Stimulated activated CD4-positive, alpha-beta T cell treated with anti-CD3 and anti-CD28 coated beads, Interleukin-4, amount 100 ng/mL, for 24 hours (primary cell): ENCODE results near the gene PLPPR3.
"Not testable (repeated sequence)": the region's sequence is repeated elsewhere in the genome, so short reads cannot be mapped to it uniquely, and the experiment has no call there.

Experiments used
- DNase-seq: peaks from one replicate; pipeline ENCODE4 v3.0.0-alpha.2; 2020

Gene PLPPR3

DNA sequence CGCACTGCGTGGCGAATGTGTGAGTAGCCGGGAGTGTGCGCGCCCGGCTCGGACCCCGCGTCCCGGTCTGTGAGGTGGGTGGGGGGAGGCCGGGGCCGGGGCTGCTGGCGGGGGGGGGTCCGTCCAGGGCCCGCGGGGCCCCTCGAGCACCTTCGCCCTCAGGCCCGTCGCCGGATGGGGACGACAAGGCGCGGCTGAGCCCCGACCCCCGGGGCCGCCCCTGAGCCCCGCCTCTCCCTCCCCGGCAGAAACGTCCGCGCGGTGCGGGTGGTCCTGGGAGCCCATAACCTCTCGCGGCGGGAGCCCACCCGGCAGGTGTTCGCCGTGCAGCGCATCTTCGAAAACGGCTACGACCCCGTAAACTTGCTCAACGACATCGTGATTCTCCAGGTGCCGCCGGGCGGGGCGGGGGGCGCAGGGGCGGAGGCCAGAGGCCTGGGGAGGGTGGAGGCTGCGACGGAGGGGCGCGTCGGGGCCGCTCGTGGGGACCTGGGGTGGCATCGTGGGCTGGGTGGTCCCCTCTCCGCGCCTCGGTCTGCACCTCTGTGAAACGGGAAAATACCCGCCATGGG lies 31.3 kb upstream of the PLPPR3 start:
- DNase-seq, result no peak

DNA sequence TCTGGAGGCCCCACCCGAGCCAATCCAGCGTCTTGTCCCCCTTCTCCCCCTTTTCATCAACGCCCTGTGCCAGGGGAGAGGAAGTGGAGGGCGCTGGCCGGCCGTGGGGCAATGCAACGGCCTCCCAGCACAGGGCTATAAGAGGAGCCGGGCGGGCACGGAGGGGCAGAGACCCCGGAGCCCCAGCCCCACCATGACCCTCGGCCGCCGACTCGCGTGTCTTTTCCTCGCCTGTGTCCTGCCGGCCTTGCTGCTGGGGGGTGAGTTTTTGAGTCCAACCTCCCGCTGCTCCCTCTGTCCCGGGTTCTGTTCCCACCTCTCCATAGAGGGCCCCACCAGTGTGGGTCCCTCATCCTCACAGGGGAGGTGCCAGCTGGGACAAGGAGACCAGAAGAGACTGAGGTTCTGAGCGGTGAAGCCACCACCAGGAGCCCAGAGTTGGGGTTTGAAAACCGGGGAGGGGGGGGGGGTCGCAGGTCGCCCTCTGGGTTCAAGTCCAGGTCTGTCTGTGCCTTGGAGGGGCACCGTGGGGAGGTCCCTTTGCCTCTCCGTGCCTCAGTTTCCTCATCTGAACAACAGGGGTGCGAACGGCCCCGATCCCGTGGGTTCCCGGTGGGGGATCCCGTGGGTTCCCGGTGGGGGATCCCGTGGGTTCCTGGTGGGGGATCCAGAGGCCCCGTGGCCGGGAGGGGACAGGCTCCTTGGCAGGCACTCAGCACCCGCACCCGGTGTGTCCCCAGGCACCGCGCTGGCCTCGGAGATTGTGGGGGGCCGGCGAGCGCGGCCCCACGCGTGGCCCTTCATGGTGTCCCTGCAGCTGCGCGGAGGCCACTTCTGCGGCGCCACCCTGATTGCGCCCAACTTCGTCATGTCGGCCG lies 30.6 kb upstream of the PLPPR3 start, which contains the start of gene ELANE:
TSS of gene ELANE (plus strand) at position 168 of the 878 bp plus-strand sequence. CDS start at position 194, 26 bp downstream.
- no peak for DNase-seq

GRCh38 chr19:850979-851335 lies 29.2 kb upstream of the PLPPR3 start:
- DNase-seq, result no peak

DNA sequence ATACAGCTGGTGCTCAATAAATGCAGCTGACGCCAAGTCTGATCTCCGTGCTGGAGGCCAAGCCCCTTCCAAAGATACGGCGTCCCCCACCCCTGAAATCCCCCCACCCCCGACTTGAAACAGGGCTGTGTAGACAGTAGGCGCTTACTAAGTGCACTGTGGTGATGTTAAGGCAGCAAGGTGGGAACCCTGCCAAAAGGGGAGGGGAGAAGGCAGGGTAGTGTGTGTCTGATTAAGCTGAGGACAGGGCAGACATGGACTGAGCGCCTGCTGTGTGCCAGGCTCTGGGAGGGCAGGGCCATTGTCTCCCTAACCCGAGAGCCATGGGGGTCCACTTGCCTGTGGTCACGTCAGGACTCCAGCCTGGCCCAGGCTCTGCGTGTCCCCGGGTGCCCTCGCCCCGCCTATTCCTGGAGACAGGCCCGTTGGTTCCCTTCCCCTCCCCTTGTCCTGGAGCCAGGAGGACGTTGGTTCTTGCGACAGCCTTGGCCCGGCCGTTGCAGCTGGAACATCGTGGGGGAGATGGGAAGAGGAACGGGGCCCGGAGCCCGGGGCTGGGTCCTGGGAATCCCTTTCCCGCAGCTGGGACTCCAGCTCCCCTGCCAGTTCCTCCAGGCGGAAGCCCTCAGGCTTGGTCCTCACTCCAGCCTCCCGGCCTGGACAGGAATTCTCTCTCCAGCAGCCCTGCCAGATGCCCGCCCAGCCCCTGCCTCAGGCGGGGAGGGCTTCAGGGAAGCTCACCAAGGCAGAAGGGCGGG lies 28.6 kb upstream of the PLPPR3 start:
- DNase-seq, result no peak

GRCh38 chr19:849195-849594 lies 27.4 kb upstream of the PLPPR3 start:
- DNase-seq, result not testable (repeated sequence)

GRCh38 chr19:848386-848921 lies 26.7 kb upstream of the PLPPR3 start:
- DNase-seq, result no peak

DNA sequence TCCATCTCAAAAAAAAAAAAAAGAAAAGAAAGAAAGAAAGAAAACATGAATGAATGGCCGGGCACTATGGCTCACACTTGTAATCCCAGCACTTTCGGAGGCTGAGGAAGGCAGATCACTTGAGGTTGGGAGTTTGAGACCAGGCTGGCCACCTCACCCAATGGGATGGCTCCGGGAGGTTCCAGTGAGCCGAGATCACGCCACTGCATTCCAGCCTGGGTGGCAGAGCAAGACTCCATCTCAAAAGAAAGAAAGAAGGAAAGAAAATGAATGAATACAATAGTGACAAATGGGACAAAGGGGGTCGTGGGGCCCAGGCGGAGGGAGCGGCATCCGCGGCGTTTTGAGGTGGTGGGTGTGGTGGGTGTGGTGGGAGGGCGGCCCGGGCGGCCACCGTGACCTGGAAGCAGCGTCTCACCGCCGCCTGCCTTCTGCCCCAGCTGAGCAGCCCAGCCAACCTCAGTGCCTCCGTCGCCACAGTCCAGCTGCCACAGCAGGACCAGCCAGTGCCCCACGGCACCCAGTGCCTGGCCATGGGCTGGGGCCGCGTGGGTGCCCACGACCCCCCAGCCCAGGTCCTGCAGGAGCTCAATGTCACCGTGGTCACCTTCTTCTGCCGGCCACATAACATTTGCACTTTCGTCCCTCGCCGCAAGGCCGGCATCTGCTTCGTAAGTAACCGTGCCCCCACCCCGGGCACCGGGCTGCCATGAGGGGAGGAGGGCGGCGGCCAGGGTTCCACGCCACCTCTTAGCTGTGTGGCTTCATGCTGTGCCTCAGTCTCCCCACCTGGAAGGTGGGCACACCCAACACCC lies 24.2 kb upstream of the PLPPR3 start:
- DNase-seq, result no peak

- DNase-seq, result no peak
Measured at GRCh38 chr19:844546-844971, 22.8 kb upstream of the PLPPR3 start.

GRCh38 chr19:843836-844545 lies 22.2 kb upstream of the PLPPR3 start:
- no peak for DNase-seq

GRCh38 chr19:843180-843835 lies 21.6 kb upstream of the PLPPR3 start:
- no peak for DNase-seq

- not testable (repeated sequence) for DNase-seq
Measured at GRCh38 chr19:842802-843179, 21.0 kb upstream of the PLPPR3 start.

DNA sequence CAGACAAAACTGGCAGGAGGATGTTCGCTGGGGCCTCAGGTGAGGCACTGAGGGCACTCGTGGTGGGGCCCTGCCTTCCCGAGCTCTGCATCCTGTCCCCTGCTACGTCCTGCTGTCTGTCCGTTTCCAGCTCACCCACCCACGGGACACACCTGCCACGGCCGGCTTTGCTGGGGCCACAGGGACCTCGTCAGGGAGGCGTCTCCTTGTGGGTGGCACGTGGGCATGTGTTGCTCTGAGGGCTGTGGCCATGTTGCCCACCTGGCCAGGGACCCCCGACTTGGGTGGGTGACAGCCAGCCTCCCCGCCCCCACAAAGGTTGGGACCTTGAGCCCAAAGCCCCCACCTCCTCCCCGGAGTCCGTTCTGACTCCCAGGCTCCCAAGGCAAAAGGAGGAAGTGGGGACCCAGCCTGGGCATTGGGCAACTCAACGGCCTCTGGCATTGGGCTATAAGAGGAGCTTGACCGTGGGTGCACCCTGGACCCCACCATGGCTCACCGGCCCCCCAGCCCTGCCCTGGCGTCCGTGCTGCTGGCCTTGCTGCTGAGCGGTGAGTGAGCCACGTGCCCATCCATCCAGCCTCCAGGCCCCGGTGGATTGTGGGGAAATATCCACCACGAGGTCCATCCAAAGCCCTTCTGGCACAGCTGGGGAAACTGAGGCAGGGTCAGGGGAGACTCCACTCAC lies 18.9 kb upstream of the PLPPR3 start, which contains the start of gene PRTN3:
TSS of gene PRTN3 (plus strand) at position 481 of the 688 bp plus-strand sequence. CDS start at position 491, 10 bp downstream.
- no peak for DNase-seq

DNA sequence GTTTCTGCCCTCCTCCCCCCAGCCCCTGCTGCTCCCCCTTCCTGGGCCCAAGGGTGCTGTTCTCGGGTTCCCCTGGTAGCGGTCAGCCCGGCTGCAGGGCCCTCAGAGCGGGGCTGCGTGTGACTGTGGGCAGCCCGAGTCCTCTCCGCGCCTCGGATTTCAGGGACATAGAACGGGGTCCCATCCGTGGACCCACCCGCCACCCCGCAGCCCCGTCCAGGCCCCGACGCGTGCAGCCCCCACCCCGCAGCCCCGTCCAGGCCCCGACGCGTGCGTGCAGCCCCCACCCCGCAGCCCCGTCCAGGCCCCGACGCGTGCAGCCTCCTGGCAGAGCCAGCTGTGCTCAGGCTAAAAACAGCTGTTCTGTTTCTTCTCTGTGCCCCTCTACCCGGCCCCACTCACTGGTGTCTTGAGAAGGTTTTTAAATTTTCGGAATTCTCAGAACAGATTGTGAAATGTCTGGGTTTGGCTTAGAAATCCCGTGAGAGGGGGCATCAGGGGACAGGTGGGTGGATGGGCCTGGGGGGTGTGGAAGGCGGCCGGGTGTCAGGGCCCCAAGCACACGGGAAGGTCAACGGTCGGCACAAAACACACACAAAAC lies 13.6 kb upstream of the PLPPR3 start:
- no peak for DNase-seq

GRCh38 chr19:834216-834615 lies 12.5 kb upstream of the PLPPR3 start:
- no peak for DNase-seq

DNA sequence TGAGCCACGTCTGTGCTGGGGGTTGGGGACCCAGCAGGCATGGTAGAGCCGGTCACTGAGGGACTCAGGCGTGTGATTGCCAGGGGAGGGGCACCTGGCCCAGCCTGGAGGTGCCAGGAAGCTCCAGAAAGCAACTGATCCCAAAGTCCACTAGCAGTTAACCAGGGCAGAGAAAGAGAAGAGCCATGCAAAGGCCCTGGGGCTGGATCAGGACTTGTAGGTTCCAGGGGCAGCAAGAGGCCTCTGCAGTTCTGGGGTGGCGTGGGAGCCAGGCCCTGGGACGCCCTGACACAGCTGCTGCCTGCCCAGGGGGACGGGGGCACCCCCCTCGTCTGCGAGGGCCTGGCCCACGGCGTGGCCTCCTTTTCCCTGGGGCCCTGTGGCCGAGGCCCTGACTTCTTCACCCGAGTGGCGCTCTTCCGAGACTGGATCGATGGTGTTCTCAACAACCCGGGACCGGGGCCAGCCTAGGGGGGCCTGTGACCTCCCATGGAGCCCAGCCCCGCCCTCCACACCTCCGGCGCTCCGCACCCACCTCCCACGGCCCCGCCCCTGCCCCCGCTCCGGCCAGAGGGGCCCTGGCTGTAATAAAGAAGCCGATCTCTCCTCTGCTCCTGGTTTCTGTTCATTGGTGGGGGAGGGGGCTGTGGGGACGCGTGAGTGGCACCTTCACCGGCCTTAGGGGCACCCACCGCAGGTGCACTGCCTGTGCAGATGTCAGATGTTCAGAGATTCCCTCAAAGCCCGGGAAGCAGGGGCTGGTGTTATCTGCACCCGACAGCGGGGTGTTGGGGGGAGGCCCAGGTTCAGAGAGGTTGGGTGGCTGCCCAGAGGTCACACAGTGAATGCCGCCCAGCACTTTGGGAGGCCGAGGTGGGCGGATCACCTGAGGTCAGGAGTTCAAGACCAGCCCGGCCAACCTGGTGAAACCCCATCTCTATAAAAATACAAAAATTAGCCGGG lies 9.9 kb upstream of the PLPPR3 start:
- no peak for DNase-seq

GRCh38 chr19:829129-829758 lies 7.5 kb upstream of the PLPPR3 start:
- DNase-seq, result no peak

GRCh38 chr19:827710-828321 lies 6.1 kb upstream of the PLPPR3 start, which contains the start of gene AZU1:
AZU1 (plus strand) TSS chr19:827837; CDS start chr19:827847, 10 bp downstream.
- DNase-seq, result no peak

DNA sequence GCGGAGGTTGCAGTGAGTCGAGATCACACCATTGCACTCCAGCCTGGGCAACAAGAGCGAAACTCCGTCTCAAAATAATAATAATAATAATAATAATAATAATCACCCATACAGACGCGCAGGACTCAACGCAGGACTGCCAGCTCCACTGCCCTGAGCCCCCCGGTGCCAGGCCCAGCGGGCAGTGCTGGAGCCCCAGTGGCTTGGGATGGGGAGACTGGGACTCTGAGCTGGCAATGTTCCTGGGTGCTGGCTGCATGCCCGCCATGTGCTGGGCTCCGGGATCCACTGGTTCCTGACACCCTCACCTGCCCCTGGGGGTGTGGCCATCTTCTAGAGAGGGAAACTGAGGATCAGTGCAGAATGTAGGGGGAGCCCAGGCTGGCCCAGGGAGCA lies 5.6 kb upstream of the PLPPR3 start:
- DNase-seq, result no peak
